ENCODE data around the gene ZNF710.

Gene ZNF710

DNA sequence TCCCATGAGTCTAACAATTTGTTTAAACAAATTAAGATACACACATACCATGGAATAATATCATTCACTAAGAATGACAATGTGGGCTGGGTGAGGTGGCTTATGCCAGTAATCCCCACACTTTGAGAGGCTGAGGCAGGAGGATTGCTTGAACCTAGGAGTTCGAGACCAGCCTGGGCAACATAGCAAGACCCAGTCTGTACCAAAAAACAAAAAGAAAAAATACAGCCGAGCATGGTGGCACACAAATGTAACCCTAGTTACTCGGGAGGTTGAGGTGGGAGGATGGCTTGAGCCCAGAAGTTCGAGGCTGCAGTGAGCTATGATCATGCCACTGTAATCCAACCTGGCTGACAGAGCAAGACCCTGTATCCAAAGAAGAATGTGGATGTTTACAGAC is 4.0 kb upstream of the ZNF710 start:
- no peak for DNase-seq (ENCODE audit: low spot score)

DNA sequence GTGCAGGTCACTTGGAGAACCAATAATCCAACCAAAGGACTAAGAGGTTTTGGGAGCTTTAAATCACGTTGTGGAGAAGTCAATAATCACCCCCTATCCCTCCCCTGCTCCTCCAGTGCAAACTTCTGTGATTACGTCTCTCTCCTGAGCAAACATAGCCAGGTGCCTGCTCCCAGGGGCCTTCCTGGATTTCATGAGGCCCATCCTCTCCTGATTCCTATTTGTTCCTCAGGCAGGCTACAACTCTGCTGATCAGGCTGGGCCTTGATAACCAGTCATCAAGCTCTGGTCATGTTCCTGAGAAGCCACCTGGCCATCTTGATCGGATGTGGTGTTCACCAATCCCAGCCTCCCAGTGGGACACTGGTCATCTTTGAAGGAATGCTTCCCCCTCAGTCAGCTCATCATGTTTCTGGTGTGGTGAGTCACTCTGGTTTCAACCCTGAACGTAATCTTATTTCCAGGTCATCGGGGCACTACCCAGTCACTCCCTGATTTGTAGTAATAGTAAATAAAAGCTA is 2.9 kb upstream of the ZNF710 start:
- no peak for DNase-seq (ENCODE audit: low spot score)

DNA sequence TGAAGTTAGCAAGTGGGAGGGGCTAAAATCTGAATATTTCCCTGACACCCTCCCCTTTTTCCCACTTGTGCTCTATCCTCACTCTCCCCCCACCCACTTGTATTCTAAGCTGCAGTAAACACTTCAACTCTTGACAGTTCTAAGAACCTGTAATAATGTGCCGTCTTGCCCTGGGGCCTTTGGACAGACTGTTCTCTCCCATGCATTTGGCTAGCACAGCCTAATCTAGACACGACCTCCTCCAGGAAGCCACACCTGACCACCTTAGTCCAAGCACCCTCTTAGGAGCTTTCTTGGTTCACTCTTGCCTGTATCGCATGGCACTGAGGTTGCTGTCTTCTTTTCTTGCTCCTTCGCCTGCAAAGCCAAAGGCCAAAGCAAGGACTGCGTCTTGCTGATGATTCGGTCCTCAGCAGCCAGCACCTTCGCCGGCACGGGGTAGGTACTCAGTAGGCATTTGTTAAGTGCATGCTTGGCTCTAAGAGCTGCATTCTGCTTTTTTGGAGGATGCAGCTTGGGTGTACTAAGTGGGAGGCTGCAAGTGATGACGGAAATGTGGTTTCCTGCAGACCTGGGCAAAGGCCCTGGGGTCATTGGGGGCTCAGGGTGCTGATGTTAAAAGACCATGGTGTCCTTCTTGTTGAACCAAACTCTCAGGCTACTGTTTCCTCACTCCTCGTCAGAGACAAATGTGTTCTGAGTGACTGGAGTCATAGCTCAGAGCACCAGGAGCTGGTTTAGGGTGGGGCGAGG is 2.0 kb upstream of the ZNF710 start:
- no peak for DNase-seq (ENCODE audit: low spot score)

DNA sequence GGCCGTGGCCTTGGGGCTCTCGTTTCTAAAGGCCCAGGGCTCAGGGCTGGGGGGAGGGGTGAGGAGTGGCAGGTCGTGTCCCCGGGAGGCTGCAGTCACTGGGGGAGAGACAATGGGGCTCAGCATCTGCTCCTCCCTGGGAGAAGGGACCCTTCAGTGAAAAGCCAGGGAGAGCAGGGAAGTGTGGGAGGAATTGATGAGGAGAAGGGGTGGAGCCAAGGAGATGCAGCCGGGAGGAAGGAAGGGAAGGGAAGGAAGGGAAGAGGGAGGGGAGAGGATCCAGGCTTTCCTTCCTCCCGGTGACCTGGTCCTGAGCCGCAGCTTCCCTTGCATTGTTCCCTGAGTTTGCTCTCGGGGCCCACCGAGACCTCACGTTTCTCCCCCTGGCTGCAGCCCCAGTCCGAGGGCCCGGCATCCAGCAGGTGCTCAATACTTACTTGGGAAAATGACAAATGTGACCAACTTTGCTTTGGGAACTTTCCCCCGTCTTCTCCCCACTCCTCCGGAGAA is 1.4 kb upstream of the ZNF710 start:
- DNase-seq (ENCODE audit: low spot score), result no peak

DNA sequence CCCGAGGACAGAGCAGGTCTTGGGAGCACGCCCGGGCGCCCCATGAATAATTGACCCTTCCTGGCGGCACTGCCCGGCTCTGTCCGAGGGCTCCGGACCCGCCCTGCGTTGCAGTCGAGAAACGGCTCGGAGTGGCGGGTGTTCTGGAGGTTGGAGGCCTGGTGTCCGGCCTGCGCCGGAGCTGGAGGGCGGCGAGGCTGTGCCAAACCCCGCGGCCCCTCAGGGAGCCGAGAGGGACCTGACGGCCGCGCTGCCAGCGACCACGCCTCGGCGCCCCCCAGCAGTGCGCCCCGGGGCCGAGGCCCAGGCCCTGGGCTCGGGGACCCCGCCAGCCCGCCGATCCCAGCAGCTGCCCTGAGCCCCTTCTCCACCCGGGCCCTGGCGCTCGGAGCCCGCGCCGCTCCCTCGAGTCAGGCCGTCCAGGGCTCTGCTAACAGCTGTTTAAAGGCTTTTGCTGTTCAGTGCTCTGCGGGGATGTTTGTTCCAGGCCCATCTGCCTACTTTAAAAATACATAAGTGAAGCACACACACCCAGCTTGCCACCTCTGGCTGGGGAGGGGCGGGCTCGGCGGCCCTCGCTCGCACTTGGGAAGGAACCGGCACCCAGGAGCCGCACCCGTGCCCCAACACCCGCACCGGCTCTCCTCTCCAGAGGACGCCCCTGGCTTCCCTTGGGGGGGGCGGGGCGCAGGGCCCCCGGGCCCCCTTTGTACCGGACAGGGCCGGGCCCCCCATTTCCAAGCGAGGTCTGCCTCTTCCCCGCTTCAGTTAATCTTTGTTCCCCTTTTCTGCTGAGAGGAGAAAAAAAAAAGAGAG is 730 bp upstream of the ZNF710 start:
- DNase-seq (ENCODE audit: low spot score), result no peak

DNA sequence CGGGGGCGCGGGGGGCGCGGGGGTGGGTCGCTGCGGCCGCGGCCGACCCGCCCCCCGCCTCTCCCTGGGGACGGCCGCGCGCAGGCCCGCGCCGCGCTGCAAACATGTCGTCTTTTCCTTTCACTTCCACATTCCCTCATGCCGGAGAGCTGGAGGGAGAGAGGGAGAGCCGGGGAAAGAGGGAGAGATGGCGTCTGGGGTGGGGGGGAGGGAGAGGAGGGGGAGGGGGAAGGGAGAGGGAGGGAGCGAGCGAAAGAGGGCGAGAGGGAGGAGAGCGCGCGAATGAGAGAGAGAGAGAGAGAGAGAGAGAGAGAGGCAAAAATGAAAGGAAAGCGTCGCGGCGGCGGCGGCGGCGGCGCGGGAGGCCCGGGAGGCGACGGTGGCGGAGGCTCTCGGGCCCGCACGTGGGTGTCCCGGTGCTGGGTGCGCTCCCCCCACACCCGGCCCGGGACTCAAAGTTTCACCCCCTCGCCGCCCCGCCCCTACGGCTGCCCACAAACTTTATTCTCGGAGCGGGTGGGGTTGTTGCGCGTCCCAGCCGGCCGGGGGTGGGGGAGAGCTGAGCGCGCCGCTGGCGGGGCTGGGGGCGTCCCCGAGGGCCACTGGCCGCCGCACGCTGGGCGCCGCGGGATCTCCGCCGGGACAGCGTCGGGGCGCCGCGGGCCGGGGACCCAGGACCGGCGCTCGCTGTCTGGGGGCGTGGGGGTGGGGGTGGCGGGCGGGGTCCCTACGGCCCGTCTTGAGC is 731 bp downstream of the ZNF710 start:
- DNase-seq (ENCODE audit: low spot score), result peak; percentile 55

DNA sequence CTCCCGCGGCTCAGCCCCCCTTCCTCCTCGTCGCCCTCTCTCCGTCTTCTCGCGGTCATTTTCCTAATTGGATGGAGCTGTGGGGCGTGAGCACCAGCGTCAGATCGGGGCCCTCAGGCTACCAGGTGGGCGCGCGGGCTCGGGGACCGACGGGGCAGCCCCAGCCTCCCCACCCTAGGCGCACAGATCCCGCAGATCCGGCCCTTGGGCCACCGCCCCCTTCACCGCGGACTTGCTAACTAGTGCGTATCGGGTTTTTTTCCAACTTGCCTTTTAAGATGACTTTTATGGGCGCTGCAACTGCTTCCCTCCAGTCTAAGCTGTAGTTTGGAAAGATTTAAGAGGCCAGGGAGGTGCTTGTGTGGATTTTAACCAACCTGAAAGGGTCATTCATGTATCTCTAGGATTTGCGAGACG is 1.3 kb downstream of the ZNF710 start:
- DNase-seq (ENCODE audit: low spot score), result peak; percentile 19

DNA sequence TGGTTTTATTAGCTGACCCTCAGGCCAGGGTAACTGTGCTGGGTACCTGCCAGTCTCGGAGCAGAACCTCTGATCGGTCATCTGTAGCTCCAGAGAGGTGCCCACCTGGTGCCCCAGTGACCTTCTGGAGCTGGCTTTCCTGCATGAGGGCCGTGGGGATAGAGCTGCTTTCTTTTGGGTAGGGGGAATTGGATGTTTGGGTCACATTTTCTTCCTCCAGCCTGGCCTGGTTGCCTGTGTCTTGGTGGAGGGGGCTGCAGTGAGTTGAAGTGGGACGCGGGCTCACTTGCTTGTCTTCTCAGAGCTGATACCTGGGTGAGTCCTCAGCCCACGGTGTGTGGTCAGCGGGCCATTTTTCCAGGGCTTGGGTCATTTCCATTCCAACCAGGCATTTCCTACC is 2.6 kb downstream of the ZNF710 start:
- DNase-seq (ENCODE audit: low spot score), result no peak

DNA sequence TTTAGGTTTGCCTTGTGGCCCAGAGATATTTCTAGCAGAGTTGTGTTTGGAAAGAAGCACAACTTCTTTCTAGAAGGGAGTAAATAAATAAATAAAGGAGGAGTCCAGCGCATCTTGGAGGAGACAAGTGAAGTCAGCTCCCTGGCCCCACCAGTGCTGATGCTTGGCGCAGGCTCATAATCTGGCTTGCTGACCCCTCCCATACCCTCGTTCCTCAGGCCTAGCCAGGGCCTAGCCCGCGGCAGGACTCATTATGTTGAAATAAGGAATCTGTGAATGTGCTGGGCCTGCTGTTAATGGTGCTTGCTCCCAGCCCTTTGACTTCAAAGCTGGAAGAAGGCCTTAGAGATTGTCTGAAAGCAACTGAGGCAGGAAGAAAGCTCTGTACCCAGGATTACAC is 3.1 kb downstream of the ZNF710 start:
- no peak for DNase-seq (ENCODE audit: low spot score)

DNA sequence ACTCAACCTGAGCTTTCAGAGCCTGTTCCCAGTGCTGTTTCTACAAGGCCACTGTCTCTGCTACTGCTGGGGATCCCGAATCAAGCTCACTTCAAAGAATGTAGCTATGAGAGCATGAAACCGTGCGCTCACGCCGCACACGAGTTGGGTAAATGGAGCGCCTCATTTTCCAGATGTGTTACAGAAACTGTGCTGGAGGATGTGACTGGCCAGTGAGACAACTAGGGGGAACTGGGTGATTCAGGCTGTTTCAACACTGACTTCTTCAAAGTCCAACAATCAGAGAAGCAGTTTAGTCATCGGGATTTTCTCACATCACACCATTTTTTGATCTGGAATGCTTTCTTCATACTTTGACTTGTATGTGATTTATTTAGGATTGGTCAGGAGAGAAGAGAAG is 3.5 kb downstream of the ZNF710 start:
- DNase-seq (ENCODE audit: low spot score), result no peak

DNA sequence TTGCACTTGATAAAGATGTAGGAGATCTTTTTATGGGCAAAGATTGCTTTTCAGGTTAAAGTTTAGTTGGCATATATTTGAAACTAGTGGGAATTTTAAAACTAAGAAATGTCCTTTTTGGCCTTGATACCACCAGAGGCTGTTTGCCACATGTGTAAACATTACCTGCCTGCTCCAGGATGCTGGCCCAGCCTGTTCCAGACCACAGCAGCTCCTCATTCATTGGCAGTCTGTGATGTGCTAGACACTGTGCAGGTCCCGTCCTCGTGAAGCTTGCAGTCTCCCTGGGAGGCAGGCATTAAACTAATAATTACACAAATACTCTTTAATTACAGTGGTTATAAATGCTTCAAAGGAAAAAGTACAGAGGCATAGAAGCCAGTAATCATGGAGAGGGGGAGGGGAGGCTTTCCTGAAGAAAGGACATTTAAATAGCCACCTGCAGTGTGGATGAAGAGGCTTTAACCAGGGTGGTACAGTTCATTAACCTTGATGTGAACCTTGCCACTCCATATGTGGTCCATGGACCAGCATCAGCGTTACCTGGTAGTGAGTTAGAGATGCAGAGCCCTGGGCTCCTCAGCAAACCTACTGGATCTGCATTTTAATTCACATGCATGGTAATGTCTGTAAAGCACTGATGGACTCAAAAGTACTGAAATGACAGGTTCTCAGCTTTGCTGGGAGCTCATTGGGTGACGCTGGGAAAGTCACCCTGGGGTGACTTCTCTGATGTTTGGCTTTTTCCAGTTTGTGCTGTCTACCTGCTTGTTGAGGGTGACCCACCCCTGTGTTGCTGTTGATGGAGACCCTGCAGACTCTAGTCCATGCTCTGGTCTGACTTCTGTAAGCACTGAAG is 5.3 kb downstream of the ZNF710 start:
- no peak for DNase-seq (ENCODE audit: low spot score)

DNA sequence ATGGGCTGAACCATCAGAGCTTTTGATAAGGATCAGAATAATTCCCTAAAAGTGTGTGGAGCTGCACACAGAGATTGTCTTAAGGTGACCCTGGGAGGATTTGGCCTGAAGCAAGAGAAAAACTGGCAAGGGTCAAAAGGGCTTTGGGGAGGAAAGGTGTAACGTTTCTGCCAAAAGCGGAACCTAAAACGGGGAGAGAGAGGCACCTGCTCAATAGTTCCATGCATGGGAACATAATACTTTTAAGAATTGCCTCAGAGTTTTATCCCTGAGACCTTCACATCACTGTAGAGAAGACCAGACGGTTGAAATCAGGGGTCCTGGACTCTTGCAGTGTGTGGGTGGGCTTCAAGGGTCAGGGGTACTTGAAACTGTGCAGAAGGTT is 5.9 kb downstream of the ZNF710 start:
- DNase-seq (ENCODE audit: low spot score), result no peak

DNA sequence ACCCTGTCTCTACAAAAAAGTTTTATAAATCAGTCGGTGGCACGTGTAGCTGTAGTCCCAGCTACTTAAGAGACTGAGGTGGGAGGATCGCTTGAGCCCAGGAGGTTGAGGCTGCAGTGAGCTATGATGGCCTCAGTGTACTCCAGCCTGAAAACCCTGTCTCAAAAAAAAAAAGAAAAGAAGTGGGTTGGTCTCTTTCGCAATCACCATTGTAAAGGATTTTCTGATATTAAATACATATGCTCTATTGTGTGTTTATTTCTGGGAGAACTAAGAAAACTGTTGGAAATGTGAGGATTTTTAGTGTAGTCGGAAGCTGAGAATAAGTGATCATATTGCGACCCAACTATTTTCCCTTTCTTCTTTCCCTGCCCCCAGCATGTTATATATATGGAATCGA is 7.5 kb downstream of the ZNF710 start:
- no peak for DNase-seq (ENCODE audit: low spot score)

DNA sequence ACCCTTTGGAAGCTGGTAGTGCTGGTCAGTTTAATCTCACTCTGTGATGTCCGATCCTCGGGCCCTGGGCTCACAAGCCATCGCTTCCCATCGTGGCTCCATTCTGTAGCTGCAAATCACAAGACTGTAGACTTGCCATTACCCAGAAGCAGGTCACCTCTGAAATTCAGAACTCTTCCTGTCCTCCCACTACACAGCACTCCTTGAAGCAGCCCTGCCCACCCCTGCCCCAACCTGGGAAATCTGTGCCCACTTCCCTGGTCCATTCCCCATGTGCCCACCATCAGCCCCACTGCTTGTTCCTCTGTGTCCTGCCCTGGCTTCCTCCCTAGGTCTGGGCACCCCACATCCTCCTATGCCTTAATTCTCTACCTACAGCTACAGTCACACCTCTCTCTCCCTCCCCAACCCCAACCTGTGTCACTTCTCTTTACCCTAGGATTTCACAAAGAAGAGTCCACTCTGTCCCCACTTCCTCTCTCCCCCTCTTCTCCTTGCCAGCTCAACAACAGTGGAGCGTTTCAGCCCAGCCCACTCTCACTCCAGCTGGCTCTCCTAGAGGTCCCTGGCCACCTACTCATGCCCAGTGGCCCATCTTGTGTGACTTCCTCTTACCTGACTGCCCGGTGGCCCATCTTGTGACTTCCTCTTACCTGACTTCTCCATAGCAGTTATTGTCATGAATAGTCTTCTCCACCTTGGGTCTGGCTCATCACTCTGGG is 8.3 kb downstream of the ZNF710 start:
- DNase-seq (ENCODE audit: low spot score), result no peak

DNA sequence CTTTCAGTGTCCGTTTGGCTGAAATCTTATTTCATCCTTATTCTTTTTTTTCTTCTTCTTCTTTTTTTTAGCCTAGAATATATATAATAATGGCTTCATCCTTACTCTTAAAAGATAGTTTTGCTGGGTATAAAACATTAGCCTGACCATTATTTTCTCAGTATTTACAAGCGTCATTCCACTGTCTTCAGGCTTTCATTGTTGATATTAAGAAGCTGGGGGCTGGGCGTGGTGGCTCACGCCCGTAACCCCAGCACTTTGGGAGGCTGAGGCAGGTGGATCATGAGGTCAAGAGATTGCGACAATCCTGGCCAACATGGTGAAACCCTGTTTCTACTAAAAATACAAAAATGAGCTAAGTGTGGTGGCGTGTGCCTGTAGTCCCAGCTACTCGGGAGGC is 10.6 kb downstream of the ZNF710 start:
- DNase-seq (ENCODE audit: low spot score), result no peak

DNA sequence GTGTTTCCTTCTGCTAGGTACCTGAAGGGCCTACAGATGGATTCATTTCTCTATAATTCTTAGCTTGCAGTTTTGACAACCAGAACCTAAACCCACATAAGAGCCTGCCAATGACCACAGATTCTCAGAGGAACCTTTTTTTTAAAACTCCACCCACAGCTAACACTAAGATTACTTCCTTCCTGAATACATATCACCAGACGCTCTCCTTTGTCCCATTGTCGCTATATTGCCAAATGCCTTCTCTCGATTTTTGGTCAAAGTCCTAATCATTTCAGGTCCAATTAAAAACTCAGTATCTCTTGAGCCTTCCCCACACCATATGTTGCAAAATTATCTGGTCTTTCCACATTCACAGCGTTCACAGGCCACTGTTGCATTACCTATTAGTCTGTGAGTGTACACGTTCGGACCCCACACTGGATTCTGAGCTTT is 12.4 kb downstream of the ZNF710 start:
- DNase-seq (ENCODE audit: low spot score), result peak; percentile 65

DNA sequence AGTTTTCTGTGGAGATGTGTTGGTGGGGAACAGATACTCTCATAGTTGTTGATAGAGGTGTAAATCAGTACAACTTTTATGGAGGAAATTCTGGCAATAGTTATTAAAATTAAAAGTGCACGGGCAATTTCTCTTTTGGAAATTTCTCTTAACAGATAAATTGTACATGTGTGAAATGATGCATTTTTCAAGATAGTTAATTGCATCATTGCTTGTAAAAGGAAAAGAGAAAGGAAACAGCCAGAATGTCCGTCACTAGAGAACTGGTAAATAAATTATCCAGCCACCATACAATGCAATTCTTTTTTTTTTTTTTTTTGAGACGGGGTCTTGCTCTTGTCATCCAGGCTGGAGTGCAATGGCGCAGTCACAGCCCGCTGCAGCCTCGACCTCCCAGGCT is 14.2 kb downstream of the ZNF710 start:
- no peak for DNase-seq (ENCODE audit: low spot score)

DNA sequence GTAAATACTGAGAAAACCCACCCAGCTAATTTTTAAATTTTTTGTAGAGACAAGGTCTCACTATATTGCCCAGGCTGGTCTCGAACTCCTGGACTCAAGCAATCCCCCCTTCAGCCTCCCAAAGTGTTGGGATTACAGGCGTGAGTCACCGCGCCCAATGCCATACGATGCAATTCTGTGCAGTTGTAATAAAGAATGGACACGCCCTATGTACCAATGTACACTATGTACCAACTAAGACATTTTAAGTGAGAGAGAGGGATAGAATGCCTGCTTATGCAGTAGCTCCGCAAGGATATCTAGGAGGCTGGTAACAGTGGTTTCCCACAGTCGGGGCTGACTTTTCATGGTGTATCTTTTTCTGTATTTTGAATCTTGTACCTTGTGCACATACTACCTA is 14.6 kb downstream of the ZNF710 start:
- no peak for DNase-seq (ENCODE audit: low spot score)

DNA sequence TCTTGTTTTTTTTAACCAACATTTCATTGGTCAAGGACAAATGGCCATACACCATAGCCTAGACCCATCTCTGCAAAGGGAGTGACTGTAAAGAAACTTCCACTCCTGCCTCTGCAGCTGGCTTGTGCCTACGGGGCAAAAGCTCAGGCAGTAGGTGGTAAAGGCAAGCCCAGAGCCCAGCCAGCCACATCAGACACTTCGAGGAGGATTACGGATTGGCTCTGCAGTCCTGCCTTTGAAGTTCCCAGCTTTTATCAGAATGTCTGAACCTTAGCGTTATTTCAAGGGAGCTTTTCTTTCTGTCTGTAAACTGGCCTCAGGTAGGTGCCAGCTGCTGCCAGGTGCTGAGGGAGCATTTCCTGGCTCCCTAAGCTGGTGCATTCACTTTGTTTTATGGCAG is 15.6 kb downstream of the ZNF710 start:
- DNase-seq (ENCODE audit: low spot score), result no peak

DNA sequence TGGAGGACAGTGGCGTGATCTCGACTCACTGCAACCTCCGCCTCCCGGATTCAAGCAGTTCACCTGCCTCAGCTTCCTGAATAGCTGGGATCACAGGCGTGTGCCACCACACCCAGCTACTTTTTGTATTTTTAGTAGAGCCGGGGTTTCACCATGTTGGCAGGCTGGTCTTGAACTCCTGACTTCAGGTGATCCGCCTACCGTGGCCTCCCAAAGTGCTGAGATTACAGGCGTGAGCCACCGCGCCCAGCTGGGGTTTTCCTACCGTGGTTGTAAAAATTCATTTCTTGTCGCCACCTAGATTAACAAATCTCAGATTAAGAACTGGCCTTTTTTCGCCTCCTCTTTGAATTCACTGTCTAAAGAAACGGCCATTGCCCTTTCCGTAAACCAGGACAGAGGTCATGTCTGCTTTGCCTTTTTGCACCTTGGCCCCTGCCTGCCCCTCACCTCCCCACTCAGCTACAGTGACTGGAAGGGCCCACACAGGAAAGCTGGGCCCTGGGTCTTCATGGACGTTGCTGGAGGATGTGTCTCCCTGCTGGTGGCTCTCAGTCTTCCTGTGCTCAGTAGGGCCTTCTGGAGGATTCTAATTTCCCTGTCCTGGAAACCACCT is 17.2 kb downstream of the ZNF710 start:
- no peak for DNase-seq (ENCODE audit: low spot score)
